Measurements from ENCODE around the gene NANOG. TPM values are rescaled to one million over a fixed set of nuclear protein-coding genes. Genes with fewer than 3 reads are reported as not detected.
A peak's percentile ranks its signal among the peaks of the same experiment; 100 is the strongest.
"Not testable (repeated sequence)": the region's sequence is repeated elsewhere in the genome, so short reads cannot be mapped to it uniquely, and the experiment has no call there.

Gene NANOG
- total and polyA plus RNA-seq, 8 donors, result 0.18 to 53.1 TPM; not detected in 6

DNA sequence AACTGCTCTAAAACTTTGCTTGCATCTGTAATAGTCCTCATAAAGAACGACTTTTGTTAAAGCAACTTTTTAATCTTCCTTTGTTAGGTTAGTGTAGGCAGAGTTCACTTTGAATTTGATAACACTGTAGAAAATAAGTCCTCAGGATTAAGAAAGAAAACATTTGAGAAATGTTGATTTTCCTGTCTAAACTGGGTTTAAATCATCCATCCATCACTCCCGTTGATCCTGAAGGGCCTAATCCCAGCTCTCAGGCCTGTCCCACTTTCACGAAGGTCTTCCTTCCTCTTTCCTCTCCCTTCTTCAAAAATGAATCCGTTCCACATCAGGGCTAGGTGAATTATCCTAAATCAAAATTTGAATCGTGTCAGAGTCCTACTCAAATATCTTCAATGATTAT lies 46.6 kb downstream of the NANOG start:
- H3K27me3 ChIP-seq, result no peaks in the 10 kb centered on the region
- H3K27ac ChIP-seq, result no peak overlapping the region
- DNase-seq, result no peak
- intact Hi-C loops (cut with DNase I; ENCODE audit: low total_unique reads), result no loop called here
- WGBS, 5 donors, result 25 to 41% (median 28%) methylated on average over 5 of the region's 5 CpGs
- TF ChIP-seq, protein P1, sequence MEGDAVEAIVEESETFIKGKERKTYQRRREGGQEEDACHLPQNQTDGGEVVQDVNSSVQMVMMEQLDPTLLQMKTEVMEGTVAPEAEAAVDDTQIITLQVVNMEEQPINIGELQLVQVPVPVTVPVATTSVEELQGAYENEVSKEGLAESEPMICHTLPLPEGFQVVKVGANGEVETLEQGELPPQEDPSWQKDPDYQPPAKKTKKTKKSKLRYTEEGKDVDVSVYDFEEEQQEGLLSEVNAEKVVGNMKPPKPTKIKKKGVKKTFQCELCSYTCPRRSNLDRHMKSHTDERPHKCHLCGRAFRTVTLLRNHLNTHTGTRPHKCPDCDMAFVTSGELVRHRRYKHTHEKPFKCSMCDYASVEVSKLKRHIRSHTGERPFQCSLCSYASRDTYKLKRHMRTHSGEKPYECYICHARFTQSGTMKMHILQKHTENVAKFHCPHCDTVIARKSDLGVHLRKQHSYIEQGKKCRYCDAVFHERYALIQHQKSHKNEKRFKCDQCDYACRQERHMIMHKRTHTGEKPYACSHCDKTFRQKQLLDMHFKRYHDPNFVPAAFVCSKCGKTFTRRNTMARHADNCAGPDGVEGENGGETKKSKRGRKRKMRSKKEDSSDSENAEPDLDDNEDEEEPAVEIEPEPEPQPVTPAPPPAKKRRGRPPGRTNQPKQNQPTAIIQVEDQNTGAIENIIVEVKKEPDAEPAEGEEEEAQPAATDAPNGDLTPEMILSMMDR (IDR thresholded peaks at IDR 0.05), result no peak
- TF ChIP-seq POLR2A (IDR thresholded peaks at IDR 0.05) (no peak), POLR2AphosphoS5 (IDR thresholded peaks at IDR 0.05) (no peak), EP300 (IDR thresholded peaks at IDR 0.05) (no peak)
- no peak overlapping the region for H3K4me3 ChIP-seq
- H3K4me1 ChIP-seq, result no peaks in the 10 kb centered on the region
- H3K9me3 ChIP-seq, result no peaks in the 10 kb centered on the region
- H3K36me3 ChIP-seq, result no peaks in the 10 kb centered on the region

DNA sequence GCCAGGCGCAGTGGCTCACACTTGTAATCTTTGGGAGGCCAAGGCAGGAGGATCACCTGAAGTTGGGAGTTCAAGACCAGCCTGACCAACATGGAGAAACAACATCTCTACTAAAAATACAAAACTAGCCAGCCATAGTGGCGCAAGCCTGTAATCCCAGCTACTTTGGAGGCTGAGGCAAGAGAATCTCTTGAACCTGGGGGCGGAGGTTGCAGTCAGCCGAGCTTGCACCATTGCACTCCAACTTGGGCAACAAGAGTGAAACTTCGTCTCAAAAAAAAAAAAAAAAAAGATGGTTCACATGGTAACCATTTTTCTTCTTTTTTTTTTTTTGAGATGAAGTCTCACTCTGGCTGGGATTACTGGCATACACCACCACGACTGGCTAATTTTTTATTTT lies 48.2 kb downstream of the NANOG start:
- 81 to 91% (median 84%) methylated on average over 5 to 6 of the region's 6 CpGs for WGBS, 5 donors
- no peak for DNase-seq
- peaks cover 0 to 7% (median 0%) of the 10 kb centered on the region in 3 donors for H3K27me3 ChIP-seq
- intact Hi-C loops (cut with DNase I; ENCODE audit: low total_unique reads), result no loop called here
- H3K9me3 ChIP-seq, result no peaks in the 10 kb centered on the region
- H3K4me1 ChIP-seq, result no peaks in the 10 kb centered on the region
- no peak overlapping the region for H3K27ac ChIP-seq
- H3K4me3 ChIP-seq, result no peak overlapping the region
- H3K36me3 ChIP-seq, result no peaks in the 10 kb centered on the region
- TF ChIP-seq POLR2A (IDR thresholded peaks at IDR 0.05) (no peak), POLR2AphosphoS5 (IDR thresholded peaks at IDR 0.05) (no peak), EP300 (IDR thresholded peaks at IDR 0.05) (no peak)
- TF ChIP-seq, protein P1 (IDR thresholded peaks at IDR 0.05), result no peak

DNA sequence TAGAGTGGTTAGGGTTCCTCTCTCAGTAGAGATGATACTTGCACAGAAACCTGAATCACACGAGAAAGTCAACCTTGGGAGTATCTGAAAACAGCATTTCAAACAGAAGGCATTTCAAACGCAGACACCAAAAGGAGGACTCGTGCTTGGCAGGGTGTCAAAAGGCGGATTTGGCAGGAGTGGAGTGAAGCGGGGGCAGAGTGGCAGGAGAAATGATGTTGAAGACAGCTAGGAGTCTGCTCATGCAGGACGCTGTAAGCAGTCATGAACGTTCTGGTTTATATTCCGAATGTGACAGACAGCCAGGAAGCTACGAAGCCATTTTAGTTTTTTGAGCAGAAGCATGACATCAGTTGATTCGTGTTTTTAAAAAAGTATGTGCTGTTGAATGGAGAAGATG lies 50.0 kb downstream of the NANOG start:
- H3K4me1 ChIP-seq; H3K36me3 ChIP-seq; H3K4me3 ChIP-seq; H3K9me3 ChIP-seq; intact Hi-C loops (cut with DNase I; ENCODE audit: low total_unique reads); H3K27ac ChIP-seq; H3K27me3 ChIP-seq: not testable (repeated sequence)
- peak in 1 of 2 donors; percentile 68 for DNase-seq
- WGBS, 5 donors, result 30 to 72% (median 52%) methylated on average over 2 to 8 of the region's 10 CpGs

DNA sequence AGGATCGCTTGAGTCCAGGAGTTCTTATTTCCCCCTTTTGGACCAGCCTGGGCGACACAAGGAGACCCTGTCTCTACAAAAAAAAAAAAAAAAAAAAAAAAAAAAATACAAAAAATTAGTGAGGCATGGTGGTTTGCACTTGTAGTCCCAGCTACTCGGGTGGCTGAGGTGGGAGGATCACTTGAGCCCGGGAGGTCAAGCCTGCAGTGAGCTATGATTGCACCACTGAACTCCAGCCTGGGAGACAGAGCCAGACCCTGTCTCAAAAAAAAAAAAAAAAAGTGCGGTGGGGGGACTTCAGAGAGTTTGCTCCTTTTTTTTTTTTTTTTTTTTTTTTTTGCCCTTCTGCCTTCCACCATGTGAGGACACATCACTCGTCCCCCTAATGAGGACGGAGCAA lies 50.6 kb downstream of the NANOG start:
- DNase-seq; H3K9me3 ChIP-seq; H3K27me3 ChIP-seq; H3K27ac ChIP-seq; H3K4me3 ChIP-seq; H3K36me3 ChIP-seq; H3K4me1 ChIP-seq; intact Hi-C loops (cut with DNase I; ENCODE audit: low total_unique reads): not testable (repeated sequence)
- 78 to 91% (median 83%) methylated on average over 6 to 7 of the region's 7 CpGs for WGBS, 5 donors

DNA sequence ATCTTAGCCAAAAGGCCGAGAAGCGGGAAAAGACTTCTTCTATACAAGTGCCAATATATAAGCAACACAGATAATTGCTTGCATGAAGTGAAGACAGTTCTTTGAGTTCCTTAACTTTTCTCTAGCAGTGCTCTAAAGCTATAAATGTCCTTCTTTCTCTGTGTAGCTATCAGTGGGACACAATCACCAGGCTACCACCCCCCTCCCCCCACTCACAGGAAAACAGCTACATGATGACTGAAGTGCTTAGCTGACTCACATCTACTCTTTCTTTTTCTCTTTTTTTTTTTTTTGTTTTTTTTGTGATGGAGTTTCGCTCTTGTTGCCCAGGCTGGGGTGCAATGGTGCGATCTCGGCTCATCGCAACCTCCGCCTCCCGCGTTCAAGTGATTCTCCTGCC lies 53.2 kb downstream of the NANOG start:
- WGBS, 5 donors, result 95 to 100% (median 97%) methylated on average over 9 of the region's 9 CpGs
- DNase-seq; intact Hi-C loops (cut with DNase I; ENCODE audit: low total_unique reads); H3K27ac ChIP-seq; H3K4me3 ChIP-seq; H3K9me3 ChIP-seq; H3K4me1 ChIP-seq; H3K27me3 ChIP-seq; H3K36me3 ChIP-seq: not testable (repeated sequence)

DNA sequence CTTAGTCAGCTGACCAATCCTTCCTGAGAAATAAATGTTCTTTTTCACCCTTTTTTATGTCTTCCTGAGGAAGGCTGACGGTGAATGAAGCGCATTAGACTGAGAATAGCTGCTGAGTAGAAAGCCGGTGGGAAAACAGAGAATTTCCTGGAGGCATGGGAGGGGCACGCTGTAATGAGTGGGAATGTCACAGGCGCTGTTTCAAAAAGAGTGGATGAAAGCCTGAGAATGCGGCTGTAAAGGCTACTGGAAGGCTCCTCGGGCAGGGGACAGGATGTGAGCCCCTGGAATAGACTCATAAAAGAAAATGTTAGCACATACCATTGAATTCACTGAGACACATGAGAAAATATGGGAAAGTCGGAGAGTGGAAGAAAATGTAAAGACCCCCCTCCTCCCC lies 53.9 kb downstream of the NANOG start:
- intact Hi-C loops (cut with DNase I; ENCODE audit: low total_unique reads); H3K9me3 ChIP-seq; H3K27me3 ChIP-seq; H3K36me3 ChIP-seq; H3K4me3 ChIP-seq; H3K4me1 ChIP-seq: not testable (repeated sequence)
- peak in 1 of 2 donors; percentile 13 for DNase-seq
- peak overlapping the region in 1 of 5 donors; percentile 48 for H3K27ac ChIP-seq
- 48 to 74% (median 68%) methylated on average over 3 to 6 of the region's 8 CpGs for WGBS, 5 donors

DNA sequence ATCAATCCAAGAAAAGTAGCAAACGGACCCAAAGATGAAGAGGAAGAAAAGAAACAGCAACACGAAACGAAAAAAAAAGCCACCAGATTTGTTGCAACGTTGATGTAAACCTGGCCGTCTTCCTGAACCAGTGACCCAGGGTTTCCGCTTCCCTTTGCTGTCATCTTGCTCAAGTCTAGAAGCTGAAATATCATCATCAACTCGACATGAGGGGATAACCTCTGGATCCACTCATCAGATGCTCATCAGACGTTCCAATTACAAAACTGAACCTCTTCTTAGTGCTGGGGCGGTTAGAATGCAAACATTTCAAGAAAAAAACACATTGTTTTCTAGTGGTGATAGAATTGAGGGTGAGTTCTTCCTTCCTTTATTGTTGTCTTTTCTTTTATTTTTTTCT lies 54.4 kb downstream of the NANOG start:
- WGBS, 5 donors, result 35 to 50% (median 42%) methylated on average over 3 to 4 of the region's 9 CpGs
- H3K27me3 ChIP-seq; H3K4me1 ChIP-seq; DNase-seq; H3K9me3 ChIP-seq; H3K27ac ChIP-seq; H3K36me3 ChIP-seq; intact Hi-C loops (cut with DNase I; ENCODE audit: low total_unique reads); H3K4me3 ChIP-seq: not testable (repeated sequence)

All from stomach (tissue), 9 donors.